SU-DHL-6 (cell line): ENCODE results near the gene SPEF2.

Source experiments
- H2AFZ ChIP-seq: fragments of 200-600 bp; sonication (generic); 2 replicates; pipeline ENCODE4 v1.6.1; 2014; ENCODE audit warnings: low read depth, mild to moderate bottlenecking, moderate library complexity, mixed read lengths, antibody characterized with exemption, low read length; ENCODE audit not compliant: severe bottlenecking
- H3F3A ChIP-seq: fragments of 200-600 bp; shearing (Covaris generic); 2 replicates; pipeline ENCODE4 v1.6.0; 2016; ENCODE audit warnings: antibody characterized with exemption, mild to moderate bottlenecking; ENCODE audit not compliant: insufficient read depth
- H3K27ac ChIP-seq: fragments of 200-600 bp; sonication (generic); 2 replicates; pipeline ENCODE4 v1.5.1; 2016; ENCODE audit warnings: low read depth, mild to moderate bottlenecking, low read length, moderate library complexity, mixed read lengths
- H3K27me3 ChIP-seq: fragments of 200-600 bp; sonication (generic), shearing (Covaris generic); 2 replicates; pipeline ENCODE4 v1.6.0; 2014; ENCODE audit warnings: mild to moderate bottlenecking, low read length
- H3K36me3 ChIP-seq: fragments of 200-600 bp; sonication (generic); 2 replicates; pipeline ENCODE4 v1.6.1; 2014; ENCODE audit warnings: mild to moderate bottlenecking, low read length, mixed read lengths
- H3K4me2 ChIP-seq: fragments of 300-600, 200-600 bp; shearing (Covaris generic), sonication (generic); 2 replicates; pipeline ENCODE4 v1.6.0; 2014; ENCODE audit warnings: low read length, low read depth, mild to moderate bottlenecking; ENCODE audit not compliant: poor library complexity, severe bottlenecking
- H3K4me3 ChIP-seq: fragments of 200-600 bp; sonication (generic); 2 replicates; pipeline ENCODE4 v1.5.1; 2014; ENCODE audit warnings: antibody characterized with exemption, low read length, mild to moderate bottlenecking, mixed read lengths; ENCODE audit not compliant: insufficient read depth, poor library complexity, severe bottlenecking
- H3K79me2 ChIP-seq: fragments of 200-600 bp; sonication (generic); 2 replicates; pipeline ENCODE4 v1.6.1; 2014; ENCODE audit warnings: mild to moderate bottlenecking, low read length, moderate library complexity; ENCODE audit not compliant: insufficient read depth
- H3K9ac ChIP-seq: fragments of 200-600 bp; sonication (generic); 2 replicates; pipeline ENCODE4 v1.7.0; 2014; ENCODE audit warnings: mild to moderate bottlenecking, low read length
- H3K9me2 ChIP-seq: fragments of 200-600 bp; sonication (generic); replicated peaks from 2 replicates; pipeline ENCODE4 v1.6.1; 2014; ENCODE audit warnings: low read length; ENCODE audit not compliant: insufficient read depth
- H3K9me3 ChIP-seq: fragments of 200-600 bp; sonication (generic); 2 replicates; pipeline ENCODE4 v1.6.1; 2014; ENCODE audit warnings: low read length, mixed read lengths; ENCODE audit not compliant: insufficient read depth
- H4K20me1 ChIP-seq: fragments of 200-600 bp; sonication (generic); 2 replicates; pipeline ENCODE4 v1.6.1; 2014; ENCODE audit warnings: low read depth, mild to moderate bottlenecking, antibody characterized with exemption, low read length, moderate library complexity, mixed read lengths
- EZH2phosphoT487 ChIP-seq: fragments of 200-600 bp; sonication (generic), shearing (Covaris generic); conservative IDR thresholded peaks from 2 replicates; pipeline ENCODE4 v1.6.1; 2018; ENCODE audit warnings: mild to moderate bottlenecking, antibody characterized with exemption, low read length, moderate library complexity, mixed read lengths
- TF ChIP-seq, protein P1 (sequence below): fragments of 200-600 bp; sonication (generic); IDR thresholded peaks from one replicate; pipeline ENCODE4 v1.5.1; 2017; ENCODE audit warnings: antibody characterized with exemption, mild to moderate bottlenecking, low read length, moderate library complexity; ENCODE audit not compliant: insufficient read depth, poor library complexity, severe bottlenecking

The SPEF2 gene

GRCh38 chr5:35752012-35752411 lies 134.3 kb downstream of the SPEF2 start:
- H3K9me3 ChIP-seq, result no peaks in the 10 kb centered on the region
- H3K27ac ChIP-seq, result no peak overlapping the region
- no peak overlapping the region for H3K4me3 ChIP-seq
- no peaks in the 10 kb centered on the region for H3F3A ChIP-seq
- no peaks in the 10 kb centered on the region for H3K27me3 ChIP-seq
- H3K9ac ChIP-seq, result no peak overlapping the region
- no peaks in the 10 kb centered on the region for H3K79me2 ChIP-seq
- no peaks in the 10 kb centered on the region for H4K20me1 ChIP-seq
- TF ChIP-seq EZH2phosphoT487, result no peak
- TF ChIP-seq, protein P1, sequence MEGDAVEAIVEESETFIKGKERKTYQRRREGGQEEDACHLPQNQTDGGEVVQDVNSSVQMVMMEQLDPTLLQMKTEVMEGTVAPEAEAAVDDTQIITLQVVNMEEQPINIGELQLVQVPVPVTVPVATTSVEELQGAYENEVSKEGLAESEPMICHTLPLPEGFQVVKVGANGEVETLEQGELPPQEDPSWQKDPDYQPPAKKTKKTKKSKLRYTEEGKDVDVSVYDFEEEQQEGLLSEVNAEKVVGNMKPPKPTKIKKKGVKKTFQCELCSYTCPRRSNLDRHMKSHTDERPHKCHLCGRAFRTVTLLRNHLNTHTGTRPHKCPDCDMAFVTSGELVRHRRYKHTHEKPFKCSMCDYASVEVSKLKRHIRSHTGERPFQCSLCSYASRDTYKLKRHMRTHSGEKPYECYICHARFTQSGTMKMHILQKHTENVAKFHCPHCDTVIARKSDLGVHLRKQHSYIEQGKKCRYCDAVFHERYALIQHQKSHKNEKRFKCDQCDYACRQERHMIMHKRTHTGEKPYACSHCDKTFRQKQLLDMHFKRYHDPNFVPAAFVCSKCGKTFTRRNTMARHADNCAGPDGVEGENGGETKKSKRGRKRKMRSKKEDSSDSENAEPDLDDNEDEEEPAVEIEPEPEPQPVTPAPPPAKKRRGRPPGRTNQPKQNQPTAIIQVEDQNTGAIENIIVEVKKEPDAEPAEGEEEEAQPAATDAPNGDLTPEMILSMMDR, result no peak
- no peak overlapping the region for H3K4me2 ChIP-seq
- no peaks in the 10 kb centered on the region for H3K9me2 ChIP-seq
- H2AFZ ChIP-seq, result no peak overlapping the region
- H3K36me3 ChIP-seq, result no peaks in the 10 kb centered on the region

- Histone ChIP-seq H3K9me3 (no peaks in the 10 kb centered on the region), H3K79me2 (no peaks in the 10 kb centered on the region), H3K4me3 (no peak overlapping the region), H3K36me3 (no peaks in the 10 kb centered on the region), H4K20me1 (no peaks in the 10 kb centered on the region), H3K9ac (no peak overlapping the region), H3K9me2 (no peaks in the 10 kb centered on the region), H2AFZ (no peak overlapping the region), H3K27me3 (no peaks in the 10 kb centered on the region), H3K4me2 (no peak overlapping the region), H3K27ac (no peak overlapping the region), H3F3A (no peaks in the 10 kb centered on the region)
- TF ChIP-seq, protein P1, result no peak
- TF ChIP-seq EZH2phosphoT487, result no peak
Measured at GRCh38 chr5:35753500-35753899, 135.8 kb downstream of the SPEF2 start.

GRCh38 chr5:35754481-35754880 lies 136.8 kb downstream of the SPEF2 start:
- Histone ChIP-seq H3K4me2 (no peak overlapping the region), H3K79me2 (no peaks in the 10 kb centered on the region), H3K9ac (no peak overlapping the region), H3F3A (no peaks in the 10 kb centered on the region), H2AFZ (no peak overlapping the region), H3K9me2 (no peaks in the 10 kb centered on the region), H3K27ac (no peak overlapping the region), H3K27me3 (no peaks in the 10 kb centered on the region), H4K20me1 (no peaks in the 10 kb centered on the region), H3K36me3 (no peaks in the 10 kb centered on the region), H3K9me3 (no peaks in the 10 kb centered on the region), H3K4me3 (no peak overlapping the region)
- no peak for TF ChIP-seq EZH2phosphoT487
- TF ChIP-seq, protein P1, result no peak
